Endothelial cell of umbilical vein (primary cell): ENCODE results near the gene SRBD1. TPM values are rescaled to one million over a fixed set of nuclear protein-coding genes. Genes with fewer than 3 reads are reported as not detected.

Experiments
- BruUV-seq: library from RNA; stranded (reverse); fragments of 400-500 nt; replicated peaks from 2 replicates; lab custom pipeline; 2021; lab: Mats Ljungman, UMichigan
- CTCF ChIA-PET: fragments of 300-600, 350-600 bp; sonication (Branson Sonifier 250); formaldehyde crosslinking; loops from one replicate; lab custom pipeline; 2021; ENCODE audit warnings: antibody characterized with exemption, inconsistent platforms; lab: Charles Lee
- POLR2A ChIA-PET: fragments of 300-600, 350-600 bp; sonication (Branson Sonifier 250); formaldehyde crosslinking; loops from one replicate; lab custom pipeline; 2021; ENCODE audit warnings: antibody characterized with exemption, inconsistent platforms; lab: Charles Lee
- DNase-seq: peaks from one replicate; pipeline ENCODE4 v3.0.0-alpha.2; 2011; ENCODE audit warnings: low read depth, low spot score
- FAIRE-seq: peaks from 2 replicates; lab custom pipeline; 2011; peaks lifted over from hg19 to GRCh38; lab: Jason Lieb, UNC
- H2AFZ ChIP-seq: 2 replicates; pipeline ENCODE4 v1.6.0; 2012; ENCODE audit warnings: low read depth, low read length, control low read depth, inconsistent platforms
- H3K27ac ChIP-seq: 2 replicates; pipeline ENCODE4 v1.5.1; 2011; ENCODE audit warnings: low read depth, mild to moderate bottlenecking, control low read depth, low read length, moderate library complexity; ENCODE audit not compliant: insufficient read depth
- H3K27me3 ChIP-seq, 2 experiments: 2 replicates each; pipeline versions ENCODE4 v1.6.0 to v1.6.1; 2011; ENCODE audit warnings: low read length in 2 of 2, mixed read lengths in 1 of 2; ENCODE audit not compliant: control insufficient read depth in 2 of 2, insufficient read depth in 2 of 2
- H3K36me3 ChIP-seq, 2 experiments: 2 replicates in 1 of 2; 3 replicates in 1 of 2; pipeline ENCODE4 v1.5.1; 2011; ENCODE audit warnings: low read length in 2 of 2, mild to moderate bottlenecking in 1 of 2, moderate library complexity in 1 of 2; ENCODE audit not compliant: control insufficient read depth in 2 of 2, insufficient read depth in 2 of 2; ENCODE audit errors: extremely low read depth in 1 of 2
- H3K4me1 ChIP-seq: 3 replicates; pipeline ENCODE4 v1.5.1; 2011; ENCODE audit warnings: mild to moderate bottlenecking, low read length; ENCODE audit not compliant: control insufficient read depth, insufficient read depth; ENCODE audit errors: extremely low read depth
- H3K4me2 ChIP-seq: 2 replicates; pipeline ENCODE4 v1.6.1; 2011; ENCODE audit warnings: low read length, control low read depth, mixed read lengths; ENCODE audit not compliant: insufficient read depth
- H3K4me3 ChIP-seq, 3 experiments: fragments of 200-600 bp in 1 of 3; sonication (generic), shearing (Covaris generic) in 1 of 3; replicated peaks in 1 of 3; 2 replicates each; pipeline ENCODE4 v1.5.1; 2011 to 2016; ENCODE audit warnings: control low read depth in 3 of 3, low read length in 3 of 3, mild to moderate bottlenecking in 2 of 3, inconsistent platforms in 1 of 3, low read depth in 1 of 3, moderate library complexity in 1 of 3; ENCODE audit not compliant: insufficient read depth in 1 of 3
- H3K79me2 ChIP-seq: 2 replicates; pipeline ENCODE4 v1.6.0; 2012; ENCODE audit warnings: low read length, inconsistent platforms; ENCODE audit not compliant: control insufficient read depth, insufficient read depth
- H3K9ac ChIP-seq: replicated peaks from 2 replicates; pipeline ENCODE3; 2011; ENCODE audit warnings: low read length, control low read depth; ENCODE audit not compliant: insufficient read depth; ENCODE audit errors: extremely low read depth
- H3K9me1 ChIP-seq: replicated peaks from 3 replicates; pipeline ENCODE4 v1.6.0; 2011; ENCODE audit warnings: mild to moderate bottlenecking, low read length; ENCODE audit not compliant: control insufficient read depth, insufficient read depth; ENCODE audit errors: extremely low read depth
- H3K9me3 ChIP-seq: replicated peaks from 2 replicates; pipeline ENCODE4 v1.5.1; 2012; ENCODE audit warnings: low read length, inconsistent platforms; ENCODE audit not compliant: control insufficient read depth, insufficient read depth
- H4K20me1 ChIP-seq: replicated peaks from 2 replicates; pipeline ENCODE3; 2011; ENCODE audit warnings: mild to moderate bottlenecking, low read length; ENCODE audit not compliant: control insufficient read depth, insufficient read depth; ENCODE audit errors: extremely low read depth
- EZH2 ChIP-seq: IDR thresholded peaks from 2 replicates; pipeline ENCODE4 v1.6.1; 2012; ENCODE audit warnings: borderline replicate concordance, low read depth, mild to moderate bottlenecking, moderate library complexity, low read length, inconsistent platforms; ENCODE audit not compliant: severe bottlenecking
- FOS ChIP-seq: IDR thresholded peaks from 2 replicates; pipeline ENCODE4 v1.6.1; 2011; ENCODE audit warnings: mild to moderate bottlenecking, low read length, moderate library complexity, borderline replicate concordance; ENCODE audit not compliant: insufficient read depth
- GATA2 ChIP-seq: IDR thresholded peaks from 2 replicates; pipeline ENCODE4 v1.7.0; 2011; ENCODE audit warnings: low read depth, mild to moderate bottlenecking, moderate library complexity, mixed read lengths, low read length; ENCODE audit not compliant: insufficient read length, insufficient read depth
- JUN ChIP-seq: IDR thresholded peaks from 2 replicates; pipeline ENCODE4 v1.6.1; 2011; ENCODE audit warnings: borderline replicate concordance, low read depth; ENCODE audit not compliant: insufficient read length, insufficient read depth
- MAX ChIP-seq: IDR thresholded peaks from 2 replicates; pipeline ENCODE4 v1.6.1; 2011; ENCODE audit not compliant: insufficient read depth, insufficient read length
- MYC ChIP-seq: IDR thresholded peaks from one replicate; pipeline ENCODE4 v1.6.1; 2011; ENCODE audit warnings: mild to moderate bottlenecking, low read depth, low read length
- POLR2A ChIP-seq: IDR thresholded peaks from 2 replicates; pipeline ENCODE4 v1.6.1; 2012; ENCODE audit warnings: low read depth, mild to moderate bottlenecking, control low read depth, low read length
- POLR2AphosphoS5 ChIP-seq: IDR thresholded peaks from 2 replicates; pipeline ENCODE4 v1.6.1; 2012; ENCODE audit warnings: low read depth, mild to moderate bottlenecking, control low read depth, low read length, moderate library complexity; ENCODE audit not compliant: insufficient read depth
- dilution Hi-C: fragments of 300-500 bp; cut with MboI; formaldehyde crosslinking; loops from one replicate; pipeline ENCODE4 v1.15.0; 2019; ENCODE audit warnings: low sequenced_read_pairs; ENCODE audit not compliant: extremely low pct_ligation_motif_present
- intact Hi-C: fragments of 100-400 bp; cut with micrococcal nuclease; formaldehyde crosslinking; loops from one replicate; pipeline ENCODE4 v1.10.0; 2022
- polyA plus RNA-seq, 4 experiments: library from polyadenylated mRNA; depleted of rRNA in 3 of 4; stranded (reverse) in 3 of 4; unstranded in 1 of 4; fragments of >200 nt; gene quantifications; 2 replicates each; pipeline versions ENCODE4 v1.2.1 to v1.2.3, GENCODE V29; 2011 to 2012; ENCODE audit warnings: missing spikeins in 1 of 4
- total RNA-seq: library from RNA; stranded (reverse); gene quantifications from 2 replicates; pipeline ENCODE4 v1.2.3, GENCODE V29; 2021
- TF ChIP-seq, protein P1 (sequence below), 2 donors: IDR thresholded peaks; 1 replicate in 1 of 2; 2 replicates in 1 of 2; pipeline ENCODE4 v1.5.1; 2011; ENCODE audit warnings: low read length in 2 of 2, mild to moderate bottlenecking in 2 of 2, moderate library complexity in 2 of 2, control low read depth in 1 of 2, inconsistent platforms in 1 of 2, low read depth in 1 of 2; ENCODE audit not compliant: insufficient read depth in 1 of 2; ENCODE audit errors: extremely low read depth in 1 of 2

The SRBD1 gene
- total and polyA plus RNA-seq, 2 donors (not counting 3 experiments of a cell fraction or from before 2014, with no cell fraction given) = 3.7 to 12.5 TPM

DNA sequence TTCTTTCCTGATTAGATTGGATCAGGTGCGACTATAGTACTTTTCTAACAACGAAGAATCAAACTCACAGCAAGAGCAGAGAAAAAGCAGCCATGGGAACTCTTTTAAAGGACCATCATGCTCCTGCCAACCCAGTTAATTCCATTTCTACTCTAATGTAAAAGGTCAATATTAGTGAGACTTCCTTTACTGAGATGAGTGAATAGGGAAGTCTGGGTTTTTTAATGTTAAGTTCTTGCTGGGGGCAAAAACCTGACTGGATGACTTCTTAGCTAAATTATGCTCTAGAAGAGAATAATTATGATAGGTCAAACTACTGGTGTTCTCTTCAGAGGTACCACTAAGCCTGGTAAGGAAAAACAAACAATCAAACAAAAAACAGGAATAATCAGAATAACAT is 8.4 kb downstream of the SRBD1 start:
- no peaks in the 10 kb centered on the region for H3K9me1 ChIP-seq
- peaks cover 11% of the 10 kb centered on the region for H3K4me1 ChIP-seq
- peaks cover 3 to 14% of the 10 kb centered on the region in 2 experiments for H3K36me3 ChIP-seq
- peaks cover 1% of the 10 kb centered on the region for H3K79me2 ChIP-seq
- intact Hi-C loops (no loop called here), dilution Hi-C loops (no loop called here)
- ChIA-PET CTCF (interaction anchor here (1.8 to 3.3 kb wide), 2 partner anchors 8 to 17 kb away, joined by 4 to 9 read pairs; partner anchors contain the start of gene SRBD1), POLR2A (no interaction called here)
- TF ChIP-seq JUN (no peak), MAX (no peak), MYC (no peak), POLR2AphosphoS5 (no peak), EZH2 (no peak), FOS (no peak), POLR2A (no peak), GATA2 (no peak)
- TF ChIP-seq, protein P1, sequence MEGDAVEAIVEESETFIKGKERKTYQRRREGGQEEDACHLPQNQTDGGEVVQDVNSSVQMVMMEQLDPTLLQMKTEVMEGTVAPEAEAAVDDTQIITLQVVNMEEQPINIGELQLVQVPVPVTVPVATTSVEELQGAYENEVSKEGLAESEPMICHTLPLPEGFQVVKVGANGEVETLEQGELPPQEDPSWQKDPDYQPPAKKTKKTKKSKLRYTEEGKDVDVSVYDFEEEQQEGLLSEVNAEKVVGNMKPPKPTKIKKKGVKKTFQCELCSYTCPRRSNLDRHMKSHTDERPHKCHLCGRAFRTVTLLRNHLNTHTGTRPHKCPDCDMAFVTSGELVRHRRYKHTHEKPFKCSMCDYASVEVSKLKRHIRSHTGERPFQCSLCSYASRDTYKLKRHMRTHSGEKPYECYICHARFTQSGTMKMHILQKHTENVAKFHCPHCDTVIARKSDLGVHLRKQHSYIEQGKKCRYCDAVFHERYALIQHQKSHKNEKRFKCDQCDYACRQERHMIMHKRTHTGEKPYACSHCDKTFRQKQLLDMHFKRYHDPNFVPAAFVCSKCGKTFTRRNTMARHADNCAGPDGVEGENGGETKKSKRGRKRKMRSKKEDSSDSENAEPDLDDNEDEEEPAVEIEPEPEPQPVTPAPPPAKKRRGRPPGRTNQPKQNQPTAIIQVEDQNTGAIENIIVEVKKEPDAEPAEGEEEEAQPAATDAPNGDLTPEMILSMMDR (IDR thresholded peaks at IDR 0.05; ENCODE audit: extremely low read depth in 1 of 2, insufficient read depth in 1 of 2, low read depth in 1 of 2, low read length in 2 of 2) = no peak
- H3K27ac ChIP-seq = no peak overlapping the region
- H3K4me3 ChIP-seq = no peak overlapping the region
- H3K9me3 ChIP-seq = no peaks in the 10 kb centered on the region
- DNase-seq = no peak
- no TSS peak for BruUV-seq
- no peak overlapping the region for H3K9ac ChIP-seq
- H3K27me3 ChIP-seq = no peaks in the 10 kb centered on the region
- FAIRE-seq = no peak
- no peak overlapping the region for H2AFZ ChIP-seq
- H4K20me1 ChIP-seq = no peaks in the 10 kb centered on the region
- no peak overlapping the region for H3K4me2 ChIP-seq
